ES-I3 (cell line): ENCODE data around the gene PCDHA5.
"Not testable (repeated sequence)": the region's sequence is repeated elsewhere in the genome, so short reads cannot be mapped to it uniquely, and the experiment has no call there.

Experiments
- H3K36me3 ChIP-seq: 2 replicates; pipeline ENCODE4 v1.6.1; 2013; ENCODE audit warnings: mild to moderate bottlenecking, low read length, control low read depth, moderate library complexity; ENCODE audit not compliant: insufficient read depth
- H3K4me1 ChIP-seq: 2 replicates; pipeline ENCODE4 v1.6.1; 2013; ENCODE audit warnings: mild to moderate bottlenecking, control low read depth, low read length; ENCODE audit not compliant: insufficient read depth
- H3K9ac ChIP-seq: 2 replicates; pipeline ENCODE4 v1.6.1; 2013; ENCODE audit warnings: low read depth, mild to moderate bottlenecking, low read length, moderate library complexity
- H3K9me3 ChIP-seq: 2 replicates; pipeline ENCODE4 v1.6.1; 2013; ENCODE audit warnings: mild to moderate bottlenecking, low read length, moderate library complexity; ENCODE audit not compliant: control insufficient read depth, insufficient read depth

Gene PCDHA5

DNA sequence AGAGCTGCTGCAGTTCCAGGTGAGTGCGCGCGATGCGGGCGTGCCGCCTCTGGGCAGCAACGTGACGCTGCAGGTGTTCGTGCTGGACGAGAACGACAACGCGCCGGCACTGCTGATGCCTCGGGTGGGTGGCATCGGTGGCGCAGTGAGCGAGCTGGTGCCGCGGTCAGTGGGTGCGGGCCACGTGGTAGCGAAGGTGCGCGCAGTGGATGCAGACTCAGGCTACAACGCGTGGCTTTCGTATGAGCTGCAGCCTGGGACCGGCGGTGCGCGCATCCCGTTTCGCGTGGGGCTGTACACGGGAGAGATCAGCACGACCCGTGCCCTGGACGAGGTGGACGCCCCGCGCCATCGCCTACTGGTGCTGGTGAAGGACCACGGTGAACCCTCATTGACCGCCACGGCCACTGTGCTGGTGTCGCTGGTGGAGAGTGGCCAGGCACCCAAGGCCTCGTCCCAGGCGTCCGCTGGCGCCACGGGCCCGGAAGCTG, 18.6 kb upstream of the PCDHA5 start:
- no peaks in the 10 kb centered on the region for H3K36me3 ChIP-seq
- peaks cover 5% of the 10 kb centered on the region; the same call in 1 of the 2 replicates for H3K9me3 ChIP-seq
- H3K4me1 ChIP-seq: no peaks in the 10 kb centered on the region
- no peak overlapping the region for H3K9ac ChIP-seq

DNA sequence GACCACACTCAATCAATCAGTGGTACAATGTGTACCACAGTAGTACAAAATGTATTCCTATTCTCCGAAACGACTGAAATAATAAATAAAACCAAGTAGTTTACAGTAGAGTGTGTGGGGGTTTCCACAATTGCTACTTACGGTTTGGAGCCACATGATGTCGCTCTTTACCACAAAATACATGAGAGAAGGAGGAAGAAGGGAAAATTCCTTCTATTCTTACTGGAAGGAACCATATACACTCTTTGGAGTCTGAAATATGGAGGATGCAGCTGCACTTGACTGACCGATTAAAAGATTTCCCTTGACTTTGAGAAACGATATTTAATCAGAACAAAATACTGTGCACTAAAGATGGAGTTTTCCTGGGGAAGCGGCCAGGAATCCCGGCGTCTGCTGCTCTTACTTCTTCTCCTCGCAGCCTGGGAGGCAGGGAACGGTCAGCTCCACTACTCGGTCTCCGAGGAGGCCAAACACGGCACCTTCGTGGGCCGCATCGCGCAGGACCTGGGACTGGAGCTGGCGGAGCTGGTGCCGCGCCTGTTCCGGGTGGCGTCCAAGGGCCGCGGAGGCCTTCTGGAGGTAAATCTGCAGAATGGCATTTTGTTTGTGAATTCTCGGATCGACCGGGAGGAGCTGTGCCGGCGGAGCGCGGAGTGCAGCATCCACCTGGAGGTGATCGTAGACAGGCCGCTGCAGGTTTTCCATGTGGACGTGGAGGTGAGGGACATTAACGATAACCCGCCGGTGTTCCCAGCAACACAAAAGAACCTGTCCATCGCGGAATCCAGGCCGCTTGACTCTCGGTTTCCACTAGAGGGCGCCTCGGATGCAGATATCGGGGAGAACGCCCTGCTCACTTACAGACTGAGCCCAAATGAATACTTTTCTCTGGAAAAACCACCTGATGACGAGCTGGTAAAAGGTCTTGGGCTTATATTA, 14.3 kb upstream of the PCDHA5 start, which contains the start of gene PCDHA4:
PCDHA4 (plus strand) TSS at position 235 of the 942 bp plus-strand sequence.
- Histone ChIP-seq H3K4me1 (no peaks in the 10 kb centered on the region), H3K9ac (peak within 1 kb of the TSS; percentile 67), H3K9me3 (0 out of 2 replicates have a peak, but pooled peaks cover under 1% of the 10 kb centered on the region), H3K36me3 (no peaks in the 10 kb centered on the region)

DNA sequence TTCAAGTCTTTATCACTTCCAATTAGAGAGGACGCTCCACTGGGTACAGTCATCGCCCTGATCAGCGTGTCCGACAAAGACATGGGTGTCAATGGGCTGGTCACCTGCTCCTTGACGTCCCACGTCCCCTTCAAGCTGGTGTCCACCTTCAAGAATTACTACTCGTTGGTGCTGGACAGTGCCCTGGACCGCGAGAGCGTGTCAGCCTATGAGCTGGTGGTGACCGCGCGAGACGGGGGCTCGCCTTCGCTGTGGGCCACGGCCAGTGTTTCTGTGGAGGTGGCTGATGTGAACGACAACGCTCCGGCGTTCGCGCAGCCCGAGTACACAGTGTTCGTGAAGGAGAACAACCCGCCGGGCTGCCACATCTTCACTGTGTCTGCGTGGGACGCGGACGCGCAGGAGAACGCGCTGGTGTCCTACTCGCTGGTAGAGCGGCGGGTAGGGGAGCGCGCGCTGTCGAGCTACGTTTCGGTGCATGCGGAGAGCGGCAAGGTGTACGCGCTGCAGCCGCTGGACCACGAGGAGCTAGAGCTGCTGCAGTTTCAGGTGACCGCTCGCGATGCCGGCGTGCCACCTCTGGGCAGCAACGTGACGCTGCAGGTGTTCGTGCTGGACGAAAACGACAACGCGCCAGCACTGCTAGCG, 13.0 kb upstream of the PCDHA5 start:
- not testable (repeated sequence) for H3K36me3 ChIP-seq, H3K4me1 ChIP-seq, H3K9ac ChIP-seq, H3K9me3 ChIP-seq

DNA sequence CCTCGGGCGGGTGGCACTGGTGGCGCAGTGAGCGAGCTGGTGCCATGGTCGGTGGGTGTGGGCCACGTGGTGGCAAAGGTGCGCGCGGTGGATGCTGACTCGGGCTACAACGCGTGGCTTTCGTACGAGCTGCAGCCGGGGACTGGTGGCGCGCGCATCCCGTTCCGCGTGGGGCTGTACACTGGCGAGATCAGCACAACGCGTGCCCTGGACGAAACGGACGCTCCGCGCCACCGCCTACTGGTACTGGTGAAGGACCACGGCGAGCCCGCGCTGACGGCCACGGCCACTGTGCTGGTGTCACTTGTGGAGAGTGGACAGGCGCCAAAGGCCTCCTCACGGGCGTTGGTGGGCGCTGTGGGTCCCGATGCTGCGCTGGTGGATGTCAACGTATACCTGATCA, 12.5 kb upstream of the PCDHA5 start:
- no peak overlapping the region for H3K9ac ChIP-seq
- no peaks in the 10 kb centered on the region for H3K36me3 ChIP-seq
- no peaks in the 10 kb centered on the region for H3K9me3 ChIP-seq
- H3K4me1 ChIP-seq: no peaks in the 10 kb centered on the region

DNA sequence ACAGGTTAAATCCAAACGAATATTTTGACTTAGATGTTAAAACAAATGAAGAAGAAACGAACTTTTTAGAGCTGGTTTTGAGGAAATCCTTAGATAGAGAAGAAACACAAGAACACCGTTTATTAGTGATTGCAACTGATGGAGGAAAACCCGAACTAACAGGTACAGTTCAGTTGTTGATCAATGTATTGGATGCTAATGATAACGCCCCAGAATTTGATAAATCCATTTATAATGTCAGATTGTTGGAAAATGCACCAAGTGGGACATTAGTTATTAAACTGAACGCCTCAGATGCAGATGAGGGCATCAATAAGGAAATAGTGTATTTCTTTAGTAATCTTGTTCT, 842 bp downstream of the PCDHA5 start:
- H3K36me3 ChIP-seq: no peaks in the 10 kb centered on the region
- no peak overlapping the region for H3K9ac ChIP-seq
- no peaks in the 10 kb centered on the region for H3K9me3 ChIP-seq
- H3K4me1 ChIP-seq: no peaks in the 10 kb centered on the region

- H3K4me1 ChIP-seq, H3K36me3 ChIP-seq, H3K9ac ChIP-seq, H3K9me3 ChIP-seq: not testable (repeated sequence)
Observed at GRCh38 chr5:140822969-140823368, 1.6 kb downstream of the PCDHA5 start.

GRCh38 chr5:140823475-140823874, 2.1 kb downstream of the PCDHA5 start:
- H3K36me3 ChIP-seq: no peaks in the 10 kb centered on the region
- no peak overlapping the region for H3K9ac ChIP-seq
- no peaks in the 10 kb centered on the region for H3K4me1 ChIP-seq
- no peaks in the 10 kb centered on the region for H3K9me3 ChIP-seq

DNA sequence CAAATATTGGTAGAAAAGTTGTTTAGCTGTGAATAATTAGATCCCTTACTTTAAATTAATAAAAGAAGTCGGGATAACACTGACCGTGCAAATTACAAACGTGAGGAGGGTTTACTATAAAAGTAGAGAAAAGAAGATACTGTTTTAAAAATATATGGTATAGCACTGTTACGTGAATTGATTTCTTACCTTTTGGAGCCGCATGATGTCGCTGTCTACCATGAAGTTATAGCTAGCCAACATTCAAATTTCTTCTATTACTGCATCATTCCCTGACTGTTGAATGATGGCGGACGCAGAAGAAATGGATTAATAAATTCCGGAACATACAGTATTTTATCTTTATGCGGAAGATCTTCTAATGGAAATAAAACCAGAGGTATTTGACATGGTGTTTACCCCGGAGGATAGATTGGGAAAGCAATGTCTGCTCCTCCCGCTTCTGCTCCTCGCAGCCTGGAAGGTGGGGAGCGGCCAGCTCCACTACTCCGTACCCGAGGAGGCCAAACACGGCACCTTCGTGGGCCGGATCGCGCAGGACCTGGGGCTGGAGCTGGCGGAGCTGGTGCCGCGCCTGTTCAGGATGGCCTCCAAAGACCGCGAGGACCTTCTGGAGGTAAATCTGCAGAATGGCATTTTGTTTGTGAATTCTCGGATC, 6.4 kb downstream of the PCDHA5 start, which contains the start of gene PCDHA6:
PCDHA6 (plus strand) TSS at position 257 of the 658 bp plus-strand sequence; CDS start at position 389, 132 bp downstream.
- no peaks in the 10 kb centered on the region for H3K4me1 ChIP-seq
- H3K36me3 ChIP-seq: no peaks in the 10 kb centered on the region
- H3K9ac ChIP-seq: peak within 1 kb of the TSS; percentile 48
- H3K9me3 ChIP-seq: no peaks in the 10 kb centered on the region

DNA sequence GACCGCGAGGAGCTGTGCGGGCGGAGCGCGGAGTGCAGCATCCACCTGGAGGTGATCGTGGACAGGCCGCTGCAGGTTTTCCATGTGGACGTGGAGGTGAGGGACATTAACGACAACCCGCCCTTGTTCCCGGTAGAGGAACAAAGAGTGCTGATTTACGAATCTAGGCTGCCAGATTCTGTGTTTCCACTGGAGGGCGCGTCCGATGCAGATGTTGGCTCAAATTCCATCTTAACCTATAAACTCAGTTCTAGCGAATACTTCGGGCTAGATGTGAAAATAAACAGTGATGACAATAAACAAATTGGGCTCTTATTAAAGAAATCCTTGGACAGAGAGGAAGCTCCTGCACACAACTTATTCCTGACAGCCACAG, 6.9 kb downstream of the PCDHA5 start:
- H3K4me1 ChIP-seq: no peaks in the 10 kb centered on the region
- H3K9ac ChIP-seq: peak overlapping the region; percentile 48; the same call in 1 of the 2 replicates
- H3K36me3 ChIP-seq: no peaks in the 10 kb centered on the region
- H3K9me3 ChIP-seq: no peaks in the 10 kb centered on the region

DNA sequence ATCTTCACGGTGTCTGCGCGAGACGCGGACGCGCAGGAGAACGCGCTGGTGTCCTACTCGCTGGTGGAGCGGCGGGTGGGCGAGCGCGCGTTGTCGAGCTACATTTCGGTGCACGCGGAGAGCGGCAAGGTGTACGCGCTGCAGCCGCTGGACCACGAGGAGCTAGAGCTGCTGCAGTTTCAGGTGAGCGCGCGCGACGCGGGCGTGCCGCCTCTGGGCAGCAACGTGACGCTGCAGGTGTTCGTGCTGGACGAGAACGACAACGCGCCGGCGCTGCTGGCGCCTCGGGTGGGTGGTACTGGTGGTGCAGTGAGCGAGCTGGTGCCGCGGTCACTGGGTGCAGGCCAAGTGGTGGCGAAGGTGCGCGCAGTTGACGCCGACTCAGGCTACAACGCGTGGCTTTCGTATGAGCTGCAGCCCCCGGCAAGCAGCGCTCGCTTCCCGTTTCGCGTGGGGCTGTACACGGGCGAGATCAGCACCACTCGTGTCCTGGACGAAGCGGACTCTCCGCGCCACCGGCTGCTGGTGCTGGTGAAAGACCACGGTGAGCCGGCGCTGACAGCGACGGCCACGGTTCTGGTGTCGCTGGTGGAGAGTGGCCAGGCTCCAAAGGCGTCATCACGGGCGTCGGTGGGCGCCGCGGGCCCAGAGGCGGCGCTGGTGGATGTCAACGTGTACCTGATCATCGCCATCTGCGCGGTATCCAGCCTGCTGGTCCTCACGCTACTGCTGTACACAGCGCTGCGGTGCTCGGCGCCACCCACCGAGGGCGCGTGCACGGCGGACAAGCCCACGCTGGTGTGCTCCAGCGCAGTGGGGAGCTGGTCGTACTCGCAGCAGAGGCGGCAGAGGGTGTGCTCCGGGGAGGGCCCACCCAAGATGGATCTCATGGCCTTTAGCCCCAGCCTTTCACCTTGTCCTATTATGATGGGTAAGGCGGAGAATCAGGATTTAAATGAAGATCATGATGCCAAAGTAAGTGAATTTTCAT, 8.4 kb downstream of the PCDHA5 start:
- not testable (repeated sequence) for H3K9me3 ChIP-seq, H3K9ac ChIP-seq, H3K4me1 ChIP-seq, H3K36me3 ChIP-seq

DNA sequence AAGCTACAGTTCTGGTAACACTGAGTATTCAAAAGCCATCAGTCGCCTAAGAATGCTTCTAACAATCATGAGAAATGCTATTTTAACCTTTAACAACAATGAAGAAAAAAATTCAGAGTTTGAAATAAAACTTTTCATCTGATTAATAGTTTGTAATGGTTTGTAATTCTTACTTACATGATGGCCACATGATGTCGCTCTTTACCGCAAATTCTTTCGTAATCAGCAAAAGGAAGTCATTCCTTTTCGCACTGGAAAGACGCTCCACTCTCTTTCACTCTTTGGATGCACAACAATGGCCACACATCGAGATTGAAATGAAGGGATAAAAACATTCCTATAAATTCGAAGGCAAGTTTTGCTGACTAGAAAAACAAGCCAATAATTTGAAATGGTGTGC, 12.6 kb downstream of the PCDHA5 start, which contains the start of gene PCDHA7:
PCDHA7 (plus strand) TSS at position 277 of the 400 bp plus-strand sequence; CDS start at position 392, 115 bp downstream.
- Histone ChIP-seq H3K9ac (no peak within 1 kb of the TSS), H3K9me3 (no peaks in the 10 kb centered on the region), H3K4me1 (no peaks in the 10 kb centered on the region), H3K36me3 (no peaks in the 10 kb centered on the region)

GRCh38 chr5:140834439-140835008, 13.1 kb downstream of the PCDHA5 start:
- H3K9ac ChIP-seq, H3K9me3 ChIP-seq, H3K4me1 ChIP-seq, H3K36me3 ChIP-seq: not testable (repeated sequence)
